ENCODE data around the gene KRT40. TPM values are rescaled to one million over a fixed set of nuclear protein-coding genes. Genes with fewer than 3 reads are reported as not detected.
"Not testable (repeated sequence)": the region's sequence is repeated elsewhere in the genome, so short reads cannot be mapped to it uniquely, and the experiment has no call there.

KRT40 gene
- total RNA-seq, 2 donors from 2014 or later: not detected

- Mint-ChIP-seq H3K4me1 (no peaks in the 10 kb centered on the region), H3K9me3 (no peaks in the 10 kb centered on the region), H3K4me3 (no peak overlapping the region), H3K27ac (no peak overlapping the region), H3K36me3 (ENCODE audit: low read depth) (no peaks in the 10 kb centered on the region), H3K27me3 (peaks cover 6% of the 10 kb centered on the region)
- ATAC-seq (replicated peaks): no peak
Measured at GRCh38 chr17:41009301-41009760, 25.2 kb upstream of the KRT40 start.

GRCh38 chr17:41008811-41009210 is 24.7 kb upstream of the KRT40 start, which contains the start of gene KRTAP3-1:
Gene KRTAP3-1 (minus strand): TSS chr17:41009128. CDS start chr17:41009074, 54 bp downstream.
- no peak for ATAC-seq (replicated peaks)
- H3K4me1 Mint-ChIP-seq: no peaks in the 10 kb centered on the region
- peaks cover 10% of the 10 kb centered on the region for H3K27me3 Mint-ChIP-seq
- no peak within 1 kb of the TSS for H3K4me3 Mint-ChIP-seq
- H3K27ac Mint-ChIP-seq: no peak within 1 kb of the TSS
- H3K9me3 Mint-ChIP-seq: no peaks in the 10 kb centered on the region
- no peaks in the 10 kb centered on the region for H3K36me3 Mint-ChIP-seq (ENCODE audit: low read depth)

DNA sequence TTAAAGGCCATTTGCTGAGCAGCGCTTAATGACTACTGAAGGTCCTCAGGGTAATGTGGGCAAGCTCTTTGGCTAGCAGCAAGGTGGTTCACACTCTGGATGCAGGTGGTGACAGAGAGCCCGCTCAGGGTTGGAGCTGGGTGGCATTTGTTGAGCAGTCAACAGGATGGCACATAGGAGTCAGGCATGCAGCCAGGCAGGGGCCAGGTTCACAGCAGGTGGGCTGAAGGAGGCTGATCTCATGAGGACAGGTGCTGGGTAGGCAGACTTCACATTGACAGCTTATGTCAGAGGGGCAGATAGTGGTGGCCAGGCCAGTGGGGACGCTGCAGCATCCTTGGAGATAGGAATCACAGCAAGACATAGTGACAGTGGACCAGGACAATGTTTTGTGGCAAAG is 20.3 kb upstream of the KRT40 start:
- Mint-ChIP-seq H3K27me3 (peaks cover 19% of the 10 kb centered on the region), H3K36me3 (ENCODE audit: low read depth) (no peaks in the 10 kb centered on the region), H3K4me1 (no peaks in the 10 kb centered on the region), H3K4me3 (no peak overlapping the region), H3K27ac (no peak overlapping the region), H3K9me3 (no peaks in the 10 kb centered on the region)
- no peak for ATAC-seq (replicated peaks)

- H3K4me1 Mint-ChIP-seq: no peaks in the 10 kb centered on the region
- no peak overlapping the region for H3K27ac Mint-ChIP-seq
- peaks cover 20% of the 10 kb centered on the region for H3K27me3 Mint-ChIP-seq
- ATAC-seq (replicated peaks): no peak
- no peaks in the 10 kb centered on the region for H3K9me3 Mint-ChIP-seq
- H3K4me3 Mint-ChIP-seq: no peak overlapping the region
- no peaks in the 10 kb centered on the region for H3K36me3 Mint-ChIP-seq (ENCODE audit: low read depth)
Measured at GRCh38 chr17:41003926-41004325, 19.8 kb upstream of the KRT40 start.

- no peaks in the 10 kb centered on the region for H3K4me1 Mint-ChIP-seq
- peaks cover 27% of the 10 kb centered on the region for H3K27me3 Mint-ChIP-seq
- no peak overlapping the region for H3K27ac Mint-ChIP-seq
- no peaks in the 10 kb centered on the region for H3K36me3 Mint-ChIP-seq (ENCODE audit: low read depth)
- peak; percentile 31 for ATAC-seq (replicated peaks)
- H3K4me3 Mint-ChIP-seq: no peak overlapping the region
- no peaks in the 10 kb centered on the region for H3K9me3 Mint-ChIP-seq
Measured at GRCh38 chr17:41002814-41003213, 18.7 kb upstream of the KRT40 start.

GRCh38 chr17:41001795-41002194 is 17.7 kb upstream of the KRT40 start:
- Mint-ChIP-seq H3K36me3 (ENCODE audit: low read depth) (no peaks in the 10 kb centered on the region), H3K9me3 (no peaks in the 10 kb centered on the region), H3K27me3 (peaks cover 37% of the 10 kb centered on the region), H3K4me1 (no peaks in the 10 kb centered on the region), H3K27ac (no peak overlapping the region), H3K4me3 (no peak overlapping the region)
- ATAC-seq (replicated peaks): no peak

DNA sequence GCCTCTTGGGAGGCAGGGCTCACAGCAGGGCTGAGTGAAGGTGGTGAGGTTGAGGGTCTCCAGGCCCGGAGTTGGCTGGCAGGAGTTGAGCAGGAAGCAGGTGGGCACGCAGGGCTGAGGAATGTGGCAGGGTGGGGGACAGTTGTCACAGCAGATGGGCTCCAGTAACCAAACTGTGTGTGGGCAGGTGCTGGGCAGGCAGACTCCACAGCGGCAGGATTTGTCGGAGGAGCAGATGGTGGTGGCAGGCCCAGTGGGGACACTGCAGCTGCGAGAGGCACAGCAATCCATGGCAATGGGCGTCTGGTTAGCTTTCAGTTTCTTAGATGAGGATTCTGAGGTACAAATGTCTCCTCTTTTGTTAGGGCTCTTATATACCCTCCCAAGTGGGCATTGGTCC is 15.4 kb upstream of the KRT40 start, which contains the start of gene KRTAP3-2:
Gene KRTAP3-2, minus strand, starts transcription at position 344 of the 400 bp plus-strand sequence. Its CDS starts 53 bp downstream, at position 291.
- H3K27ac Mint-ChIP-seq; ATAC-seq (replicated peaks); H3K36me3 Mint-ChIP-seq (ENCODE audit: low read depth); H3K4me1 Mint-ChIP-seq; H3K4me3 Mint-ChIP-seq; H3K9me3 Mint-ChIP-seq: not testable (repeated sequence)
- H3K27me3 Mint-ChIP-seq: peaks cover 44% of the 10 kb centered on the region

GRCh38 chr17:40997361-40997760 is 13.2 kb upstream of the KRT40 start:
- H3K4me1 Mint-ChIP-seq: no peaks in the 10 kb centered on the region
- H3K9me3 Mint-ChIP-seq: no peaks in the 10 kb centered on the region
- H3K27me3 Mint-ChIP-seq: peaks cover 51% of the 10 kb centered on the region
- H3K4me3 Mint-ChIP-seq: no peak overlapping the region
- no peak for ATAC-seq (replicated peaks)
- H3K27ac Mint-ChIP-seq: no peak overlapping the region
- no peaks in the 10 kb centered on the region for H3K36me3 Mint-ChIP-seq (ENCODE audit: low read depth)

DNA sequence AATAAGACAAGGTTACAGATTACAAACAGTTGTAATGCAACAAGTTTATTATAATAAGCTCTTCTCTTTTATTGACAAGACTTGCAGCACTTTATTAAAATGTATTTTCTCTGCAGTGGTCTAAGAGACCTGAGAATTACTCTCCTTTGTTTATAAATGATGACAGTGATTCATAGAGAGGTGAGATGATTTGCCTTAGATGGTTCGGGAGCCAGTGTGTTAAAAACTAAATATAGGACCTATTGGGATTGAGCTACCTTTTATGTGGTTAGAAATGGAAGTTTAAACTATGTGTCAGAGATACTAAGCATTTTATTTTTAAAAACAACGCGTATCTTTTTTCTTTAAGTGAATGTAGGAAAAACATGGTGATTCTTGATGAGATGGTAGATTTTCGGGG is 12.7 kb upstream of the KRT40 start:
- H3K9me3 Mint-ChIP-seq: no peaks in the 10 kb centered on the region
- H3K27ac Mint-ChIP-seq: no peak overlapping the region
- H3K4me3 Mint-ChIP-seq: no peak overlapping the region

GRCh38 chr17:40995116-40995515 is 11.0 kb upstream of the KRT40 start:
- no peak overlapping the region for H3K4me3 Mint-ChIP-seq
- no peak overlapping the region for H3K27ac Mint-ChIP-seq
- no peaks in the 10 kb centered on the region for H3K9me3 Mint-ChIP-seq
- H3K4me1 Mint-ChIP-seq: no peaks in the 10 kb centered on the region
- no peak for ATAC-seq (replicated peaks)
- H3K27me3 Mint-ChIP-seq: peaks cover 53% of the 10 kb centered on the region
- no peaks in the 10 kb centered on the region for H3K36me3 Mint-ChIP-seq (ENCODE audit: low read depth)

More for the DNA sequence above, 12.7 kb upstream of the KRT40 start:
- no peaks in the 10 kb centered on the region for H3K36me3 Mint-ChIP-seq (ENCODE audit: low read depth)
- H3K27me3 Mint-ChIP-seq: peaks cover 54% of the 10 kb centered on the region
- ATAC-seq (replicated peaks): no peak
- no peaks in the 10 kb centered on the region for H3K4me1 Mint-ChIP-seq

- Mint-ChIP-seq H3K36me3 (ENCODE audit: low read depth) (no peaks in the 10 kb centered on the region), H3K9me3 (no peaks in the 10 kb centered on the region), H3K4me1 (no peaks in the 10 kb centered on the region), H3K27ac (no peak within 1 kb of the TSS), H3K4me3 (no peak within 1 kb of the TSS), H3K27me3 (peaks cover 51% of the 10 kb centered on the region)
- ATAC-seq (replicated peaks): no peak
Measured at GRCh38 chr17:40993839-40994238, 9.7 kb upstream of the KRT40 start, which contains the start of gene KRTAP3-3. Gene KRTAP3-3 (minus strand): TSS chr17:40994164. CDS start chr17:40994097, 67 bp downstream.

DNA sequence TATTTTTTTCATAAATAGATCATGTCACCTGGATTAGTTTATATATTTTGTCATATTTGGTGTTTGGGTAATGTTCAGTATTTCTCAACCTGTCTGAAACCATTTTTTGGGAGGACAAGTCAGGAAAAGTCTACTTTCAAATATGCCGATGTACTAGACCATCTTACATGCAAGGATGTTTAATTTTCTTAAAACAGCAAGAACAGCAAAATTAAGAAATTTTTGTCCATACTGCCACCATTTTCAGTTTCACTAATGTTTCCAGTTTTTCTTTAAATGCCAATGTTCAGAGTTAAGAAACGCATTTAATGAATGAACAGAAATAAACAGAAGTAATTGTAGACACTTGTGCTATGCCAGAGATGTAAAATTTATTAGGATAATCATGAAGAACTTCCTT is 9.0 kb upstream of the KRT40 start:
- H3K27ac Mint-ChIP-seq: no peak overlapping the region
- H3K4me1 Mint-ChIP-seq: no peaks in the 10 kb centered on the region
- no peaks in the 10 kb centered on the region for H3K9me3 Mint-ChIP-seq
- H3K4me3 Mint-ChIP-seq: no peak overlapping the region
- H3K36me3 Mint-ChIP-seq (ENCODE audit: low read depth): no peaks in the 10 kb centered on the region
- H3K27me3 Mint-ChIP-seq: peaks cover 46% of the 10 kb centered on the region
- ATAC-seq (replicated peaks): no peak

- Mint-ChIP-seq H3K9me3 (no peaks in the 10 kb centered on the region), H3K27me3 (peaks cover 44% of the 10 kb centered on the region), H3K36me3 (ENCODE audit: low read depth) (no peaks in the 10 kb centered on the region), H3K4me3 (no peak overlapping the region), H3K4me1 (no peaks in the 10 kb centered on the region), H3K27ac (no peak overlapping the region)
- no peak for ATAC-seq (replicated peaks)
Measured at GRCh38 chr17:40992666-40993065, 8.5 kb upstream of the KRT40 start.

- Mint-ChIP-seq H3K27ac (no peak overlapping the region), H3K9me3 (no peaks in the 10 kb centered on the region), H3K27me3 (peaks cover 22% of the 10 kb centered on the region), H3K36me3 (ENCODE audit: low read depth) (no peaks in the 10 kb centered on the region), H3K4me3 (no peak overlapping the region), H3K4me1 (no peaks in the 10 kb centered on the region)
- no peak for ATAC-seq (replicated peaks)
Measured at GRCh38 chr17:40986920-40987319, 2.8 kb upstream of the KRT40 start.

- Mint-ChIP-seq H3K27ac (no peak overlapping the region), H3K36me3 (ENCODE audit: low read depth) (no peaks in the 10 kb centered on the region), H3K4me1 (no peaks in the 10 kb centered on the region), H3K27me3 (peaks cover 26% of the 10 kb centered on the region), H3K4me3 (no peak overlapping the region), H3K9me3 (no peaks in the 10 kb centered on the region)
- ATAC-seq (replicated peaks): no peak
Measured at GRCh38 chr17:40981115-40981514, 3.0 kb downstream of the KRT40 start.

- Mint-ChIP-seq H3K36me3 (ENCODE audit: low read depth) (no peaks in the 10 kb centered on the region), H3K27ac (no peak overlapping the region), H3K9me3 (no peaks in the 10 kb centered on the region), H3K4me1 (no peaks in the 10 kb centered on the region), H3K4me3 (no peak overlapping the region), H3K27me3 (peaks cover 22% of the 10 kb centered on the region)
- ATAC-seq (replicated peaks): no peak
Measured at GRCh38 chr17:40980596-40980995, 3.5 kb downstream of the KRT40 start.
